HG03196 (cell line): ENCODE measurements around the gene RPS21.

Source experiments
- ATAC-seq: cut with Tn5 transposase; IDR thresholded peaks from one replicate; pipeline ENCODE4 v1.9.1; 2021; ENCODE audit not compliant: unreplicated experiment

The RPS21 gene

GRCh38 chr20:62409931-62410745 lies 23.2 kb downstream of the RPS21 start:
- ATAC-seq, result no peak

- no peak for ATAC-seq
Observed at GRCh38 chr20:62410746-62411478, 24.0 kb downstream of the RPS21 start.

- no peak for ATAC-seq
Observed at GRCh38 chr20:62411479-62412193, 24.7 kb downstream of the RPS21 start.

GRCh38 chr20:62412194-62413024 lies 25.5 kb downstream of the RPS21 start:
- no peak for ATAC-seq

GRCh38 chr20:62413025-62413570 lies 26.2 kb downstream of the RPS21 start:
- no peak for ATAC-seq

- ATAC-seq, result no peak
Observed at GRCh38 chr20:62413896-62414481, 27.1 kb downstream of the RPS21 start.

GRCh38 chr20:62415354-62416111 lies 28.6 kb downstream of the RPS21 start:
- no peak for ATAC-seq

- ATAC-seq, result no peak
Observed at GRCh38 chr20:62416651-62417637, 30.0 kb downstream of the RPS21 start.

GRCh38 chr20:62417981-62418708 lies 31.2 kb downstream of the RPS21 start:
- no peak for ATAC-seq

GRCh38 chr20:62418709-62419487 lies 32.0 kb downstream of the RPS21 start:
- no peak for ATAC-seq

GRCh38 chr20:62419759-62420158 lies 32.9 kb downstream of the RPS21 start:
- ATAC-seq, result no peak

- ATAC-seq, result no peak
Observed at GRCh38 chr20:62420846-62421715, 34.2 kb downstream of the RPS21 start.

GRCh38 chr20:62421716-62421990 lies 34.8 kb downstream of the RPS21 start:
- no peak for ATAC-seq

GRCh38 chr20:62422636-62423325 lies 35.9 kb downstream of the RPS21 start:
- no peak for ATAC-seq

- no peak for ATAC-seq
Observed at GRCh38 chr20:62423326-62423706, 36.4 kb downstream of the RPS21 start.
